HepG2 (cell line): ENCODE data around the gene YWHAQ. TPM values are rescaled to one million over a fixed set of nuclear protein-coding genes. Genes with fewer than 3 reads are reported as not detected.

Source experiments
- ATAC-seq: fragments of 200-7000 bp; cut with Tn5 transposase; 3 replicates; pipeline ENCODE4 v1.9.1; 2020; ENCODE audit warnings: mild to moderate bottlenecking, moderate library complexity
- BruUV-seq: library from RNA; stranded (reverse); fragments of 400-500 nt; replicated peaks from 2 replicates; lab custom pipeline; 2021; lab: Mats Ljungman, UMichigan
- CTCF ChIA-PET: fragments of 300-600 bp; formaldehyde crosslinking; extraction: SDS; loops from one replicate; lab custom pipeline; 2021; ENCODE audit warnings: low total read pairs, inconsistent platforms, low intra/inter-chr PET ratio; lab: Yijun Ruan, JAX
- POLR2A ChIA-PET: fragments of 350-600 bp; sonication (Branson Sonifier 250); formaldehyde crosslinking; loops from one replicate; lab custom pipeline; 2020; ENCODE audit warnings: antibody characterized with exemption, inconsistent platforms; lab: Yijun Ruan, JAX
- DNase-seq: peaks from one replicate; pipeline ENCODE4 v3.0.0-alpha.2; 2015; ENCODE audit warnings: low spot score
- FAIRE-seq: peaks from 3 replicates; lab custom pipeline; 2011; peaks lifted over from hg19 to GRCh38; lab: Jason Lieb, UNC
- H2AFZ ChIP-seq: one replicate; pipeline ENCODE4 v1.6.1; 2011; ENCODE audit warnings: low read length, inconsistent platforms
- H3K27ac ChIP-seq: fragments of 300-600 bp; 3 replicates; pipeline ENCODE4 v1.8.0; 2011; ENCODE audit warnings: mixed run types, mild to moderate bottlenecking, mixed read lengths, low read length, inconsistent platforms; ENCODE audit not compliant: insufficient read depth; ENCODE audit errors: extremely low read length
- H3K27me3 ChIP-seq, 2 experiments: fragments of 200-600 bp in 1 of 2; 2 replicates in 1 of 2; 3 replicates in 1 of 2; pipeline versions ENCODE4 v1.6.0 to v1.8.0; 2011; ENCODE audit warnings: low read length in 2 of 2, mild to moderate bottlenecking in 2 of 2, moderate library complexity in 2 of 2, inconsistent platforms in 1 of 2; ENCODE audit not compliant: insufficient read depth in 2 of 2, control insufficient read depth in 1 of 2
- H3K36me3 ChIP-seq, 2 experiments: fragments of 200-600 bp in 1 of 2; replicated peaks in 1 of 2; 2 replicates in 1 of 2; 3 replicates in 1 of 2; pipeline versions ENCODE4 v1.5.1 to v1.8.0; 2011; ENCODE audit warnings: low read length in 2 of 2, inconsistent platforms in 1 of 2; ENCODE audit not compliant: insufficient read depth in 2 of 2, control insufficient read depth in 1 of 2
- H3K4me1 ChIP-seq: 2 replicates; pipeline ENCODE4 v1.5.1; 2012; ENCODE audit warnings: low read length, inconsistent platforms; ENCODE audit not compliant: insufficient read depth
- H3K4me2 ChIP-seq: 2 replicates; pipeline ENCODE4 v1.6.0; 2011; ENCODE audit warnings: low read depth, low read length, inconsistent platforms
- H3K4me3 ChIP-seq, 3 experiments: fragments of 200-600 bp in 1 of 3; sonication (generic), shearing (Covaris generic) in 1 of 3; replicated peaks in 1 of 3; 2 replicates each; pipeline ENCODE4 v1.5.1; 2011 to 2016; ENCODE audit warnings: low read length in 3 of 3, inconsistent platforms in 2 of 3, low read depth in 2 of 3, mild to moderate bottlenecking in 2 of 3, control low read depth in 1 of 3, mixed read lengths in 1 of 3; ENCODE audit not compliant: insufficient read depth in 1 of 3
- H3K79me2 ChIP-seq: one replicate; pipeline ENCODE4 v1.6.1; 2011; ENCODE audit warnings: low read length, inconsistent platforms; ENCODE audit not compliant: insufficient read depth
- H3K9ac ChIP-seq: 2 replicates; pipeline ENCODE4 v1.6.0; 2011; ENCODE audit warnings: mild to moderate bottlenecking, low read depth, low read length, inconsistent platforms; ENCODE audit not compliant: insufficient read depth
- H3K9me3 ChIP-seq: 2 replicates; pipeline ENCODE4 v1.5.1; 2012; ENCODE audit warnings: mild to moderate bottlenecking, low read length
- H4K20me1 ChIP-seq: 2 replicates; pipeline ENCODE4 v1.6.0; 2011; ENCODE audit warnings: inconsistent platforms, mild to moderate bottlenecking, low read length, moderate library complexity; ENCODE audit not compliant: insufficient read depth
- CBFB ChIP-seq: sonication (generic); formaldehyde crosslinking; IDR thresholded peaks from 2 replicates; pipeline ENCODE4 v1.4.0; 2020; ENCODE audit warnings: missing genetic modification reagents
- MIXL1 ChIP-seq: IDR thresholded peaks from 2 replicates; pipeline ENCODE4 v1.6.1; 2016
- NFIB ChIP-seq: sonication (generic); formaldehyde crosslinking; IDR thresholded peaks from 2 replicates; pipeline ENCODE4 v1.9.0; 2021; ENCODE audit warnings: missing genetic modification reagents, mild to moderate bottlenecking, borderline replicate concordance
- PHF5A ChIP-seq: IDR thresholded peaks from one replicate; pipeline ENCODE4 v1.6.1; 2018; ENCODE audit warnings: low read depth, missing genetic modification reagents; ENCODE audit not compliant: unreplicated experiment
- PRDM15 ChIP-seq: sonication (generic); formaldehyde crosslinking; IDR thresholded peaks from 2 replicates; pipeline ENCODE4 v1.4.0; 2020; ENCODE audit warnings: missing genetic modification reagents
- SIX4 ChIP-seq: sonication (generic); formaldehyde crosslinking; IDR thresholded peaks from 2 replicates; pipeline ENCODE4 v1.4.0; 2020; ENCODE audit warnings: missing genetic modification reagents
- SKIL ChIP-seq: sonication (generic); formaldehyde crosslinking; IDR thresholded peaks from 2 replicates; pipeline ENCODE4 v1.8.0; 2022; ENCODE audit warnings: missing genetic modification reagents, mild to moderate bottlenecking, moderate library complexity, borderline replicate concordance
- THRA ChIP-seq: sonication (generic); formaldehyde crosslinking; IDR thresholded peaks from 2 replicates; pipeline ENCODE4 v1.4.0; 2020; ENCODE audit warnings: missing genetic modification reagents, borderline replicate concordance
- ZBTB37 ChIP-seq: sonication (generic); formaldehyde crosslinking; IDR thresholded peaks from 2 replicates; pipeline ENCODE4 v1.4.0; 2020; ENCODE audit warnings: mild to moderate bottlenecking, missing genetic modification reagents
- ZNF281 ChIP-seq: sonication (generic); formaldehyde crosslinking; IDR thresholded peaks from 2 replicates; pipeline ENCODE4 v1.4.0; 2020; ENCODE audit warnings: missing genetic modification reagents, borderline replicate concordance
- ZNF713 ChIP-seq: sonication (generic); formaldehyde crosslinking; IDR thresholded peaks from 2 replicates; pipeline ENCODE4 v1.4.0; 2020; ENCODE audit warnings: mild to moderate bottlenecking, missing genetic modification reagents
- WGBS: methylation state at CpG from one replicate; pipeline ENCODE4 v1.1.6; 2017; ENCODE audit warnings: low lambda C conversion rate; 5-methylcytosine and 5-hydroxymethylcytosine counted together
- in situ Hi-C: cut with HindIII; loops from 2 replicates; pipeline ENCODE4 v1.10.0; 2017; ENCODE audit warnings: low pct_unique_long_range_greater_than_20kb; ENCODE audit not compliant: extremely low pct_ligation_motif_present
- intact Hi-C: fragments of 100-400 bp; cut with micrococcal nuclease; formaldehyde crosslinking; loops from one replicate; pipeline ENCODE4 v1.10.0; 2022; ENCODE audit not compliant: unreplicated experiment
- polyA plus RNA-seq, 8 experiments: library from polyadenylated mRNA; depleted of rRNA in 3 of 8; stranded (reverse) in 7 of 8; unstranded in 1 of 8; fragments of >200 nt; fragmentation: Illumina TruSeq in 4 of 8; extraction: Trizol in 4 of 8; gene quantifications; 2 replicates each; pipeline versions ENCODE4 v1.2.1 to v1.2.3, GENCODE V29; 2011 to 2016; ENCODE audit warnings: low read depth in 4 of 8, missing spikeins in 1 of 8, mixed read lengths in 1 of 8; ENCODE audit not compliant: insufficient read depth in 1 of 8
- total RNA-seq, 5 experiments: library from RNA; depleted of rRNA; stranded (reverse); fragments of >200 nt; fragmentation: Illumina TruSeq; extraction: Trizol; gene quantifications; 2 replicates each; pipeline ENCODE4 v1.2.3, GENCODE V29; 2016; ENCODE audit warnings: low read depth in 1 of 5

The YWHAQ gene
- total and polyA plus RNA-seq, 2 of the 13 experiments (the other 11 are each of a cell fraction or from before 2014, with no cell fraction given) = 160 to 304 TPM

GRCh38 chr2:9675415-9676351, 44.9 kb upstream of the YWHAQ start:
- FAIRE-seq (no peak), DNase-seq (no peak), ATAC-seq (peak; percentile 44)
- no peaks in the 10 kb centered on the region for H3K9me3 ChIP-seq
- H3K4me1 ChIP-seq = no peaks in the 10 kb centered on the region
- BruUV-seq = no TSS peak
- H3K4me3 ChIP-seq = no peak overlapping the region
- H3K4me2 ChIP-seq = no peak overlapping the region
- no peaks in the 10 kb centered on the region for H3K79me2 ChIP-seq
- 11% methylated on average over 12 of the region's 14 CpGs for WGBS
- ChIA-PET CTCF (no interaction called here), POLR2A (no interaction called here)
- peaks cover 6 to 31% of the 10 kb centered on the region in 2 experiments; a peak in 4 of 5 replicates for H3K27me3 ChIP-seq
- H4K20me1 ChIP-seq = no peaks in the 10 kb centered on the region
- H2AFZ ChIP-seq = no peak overlapping the region
- H3K36me3 ChIP-seq = no peaks in the 10 kb centered on the region
- H3K9ac ChIP-seq = no peak overlapping the region
- in situ Hi-C loops (no loop called here), intact Hi-C loops (no loop called here)
- no peak overlapping the region for H3K27ac ChIP-seq
- TF ChIP-seq ZNF713 (no peak), THRA (CRISPR knock-in tag) (no peak), NFIB (CRISPR knock-in tag) (no peak), MIXL1 (CRISPR knock-in tag) (no peak), PHF5A (no peak), CBFB (CRISPR knock-in tag) (no peak), ZNF281 (CRISPR knock-in tag) (no peak), SKIL (no peak), ZBTB37 (CRISPR knock-in tag) (no peak), PRDM15 (CRISPR knock-in tag) (no peak), SIX4 (CRISPR knock-in tag) (no peak)
